ENCODE results near the gene RNASE12. TPM values are rescaled to one million over a fixed set of nuclear protein-coding genes. Genes with fewer than 3 reads are reported as not detected.
"Not testable (repeated sequence)": the region's sequence is repeated elsewhere in the genome, so short reads cannot be mapped to it uniquely, and the experiment has no call there.

The RNASE12 gene
- total RNA-seq, 1 donor from 2014 or later: not detected

GRCh38 chr14:20583908-20584307 is 7.3 kb downstream of the RNASE12 start:
- intact Hi-C loops (cut with micrococcal nuclease): no loop called here

- intact Hi-C loops (cut with micrococcal nuclease): no loop called here
These were observed 8.0 kb downstream of the RNASE12 start for GRCh38 chr14:20583142-20583541.

GRCh38 chr14:20580242-20580641 is 10.9 kb downstream of the RNASE12 start:
- intact Hi-C loops (cut with micrococcal nuclease): no loop called here

- intact Hi-C loops (cut with micrococcal nuclease): no loop called here
These were observed 12.2 kb downstream of the RNASE12 start for GRCh38 chr14:20578784-20579502.

GRCh38 chr14:20578325-20578724 is 12.9 kb downstream of the RNASE12 start:
- intact Hi-C loops (cut with micrococcal nuclease): no loop called here

GRCh38 chr14:20572382-20572990 is 18.7 kb downstream of the RNASE12 start:
- intact Hi-C loops (cut with micrococcal nuclease): not testable (repeated sequence)

GRCh38 chr14:20570720-20571119 is 20.5 kb downstream of the RNASE12 start:
- intact Hi-C loops (cut with micrococcal nuclease): not testable (repeated sequence)

GRCh38 chr14:20569865-20570264 is 21.3 kb downstream of the RNASE12 start:
- intact Hi-C loops (cut with micrococcal nuclease): not testable (repeated sequence)

GRCh38 chr14:20569066-20569465 is 22.1 kb downstream of the RNASE12 start:
- intact Hi-C loops (cut with micrococcal nuclease): no loop called here

GRCh38 chr14:20568393-20568792 is 22.8 kb downstream of the RNASE12 start:
- intact Hi-C loops (cut with micrococcal nuclease): no loop called here

- intact Hi-C loops (cut with micrococcal nuclease): not testable (repeated sequence)
These were observed 24.0 kb downstream of the RNASE12 start for GRCh38 chr14:20567199-20567598.

GRCh38 chr14:20564501-20564997 is 26.6 kb downstream of the RNASE12 start:
- intact Hi-C loops (cut with micrococcal nuclease): no loop called here

- intact Hi-C loops (cut with micrococcal nuclease): no loop called here
These were observed 27.2 kb downstream of the RNASE12 start for GRCh38 chr14:20563971-20564370.

- intact Hi-C loops (cut with micrococcal nuclease): no loop called here
These were observed 30.2 kb downstream of the RNASE12 start, which contains the start of gene RNASE9 for GRCh38 chr14:20560961-20561360. TSS of gene RNASE9 (minus strand) at chr14:20561047.

GRCh38 chr14:20559461-20559904 is 31.7 kb downstream of the RNASE12 start:
- intact Hi-C loops (cut with micrococcal nuclease): no loop called here

GRCh38 chr14:20557212-20557542 is 34.0 kb downstream of the RNASE12 start:
- intact Hi-C loops (cut with micrococcal nuclease): no loop called here

GRCh38 chr14:20556500-20557211 is 34.5 kb downstream of the RNASE12 start:
- intact Hi-C loops (cut with micrococcal nuclease): no loop called here

GRCh38 chr14:20555845-20556244 is 35.3 kb downstream of the RNASE12 start:
- intact Hi-C loops (cut with micrococcal nuclease): no loop called here

GRCh38 chr14:20553024-20553423 is 38.2 kb downstream of the RNASE12 start:
- intact Hi-C loops (cut with micrococcal nuclease): no loop called here

GRCh38 chr14:20551606-20552005 is 39.6 kb downstream of the RNASE12 start:
- intact Hi-C loops (cut with micrococcal nuclease): no loop called here

- intact Hi-C loops (cut with micrococcal nuclease): no loop called here
These were observed 40.2 kb downstream of the RNASE12 start for GRCh38 chr14:20550926-20551325.

Measured in T-helper 2 cell treated with Interferon-gamma antibody and Interleukin-4, amounts not matched to agents 100 ng/mL and 5 ng/mL, for 36 hours (primary cell).